ENCODE measurements around the gene MCCC1. TPM values are rescaled to one million over a fixed set of nuclear protein-coding genes. Genes with fewer than 3 reads are reported as not detected.
A peak's percentile ranks its signal among the peaks of the same experiment; 100 is the strongest.
"Not testable (repeated sequence)": the region's sequence is repeated elsewhere in the genome, so short reads cannot be mapped to it uniquely, and the experiment has no call there.

The MCCC1 gene
- total RNA-seq, 2 donors from 2014 or later = 34.7 to 34.8 TPM

GRCh38 chr3:182999767-183000166 lies 99.5 kb downstream of the MCCC1 start:
- H3K36me3 ChIP-seq (ENCODE audit: control insufficient read depth, insufficient read depth, low read length) = no peaks in the 10 kb centered on the region
- H3K4me1 ChIP-seq (ENCODE audit: control insufficient read depth, insufficient read depth, low read length) = no peaks in the 10 kb centered on the region
- DNase-seq = no peak
- Mint-ChIP-seq H3K4me3 (no peak overlapping the region), H3K36me3 (ENCODE audit: low read depth) (no peaks in the 10 kb centered on the region), H3K27ac (no peak overlapping the region), H3K27me3 (ENCODE audit: insufficient read depth) (no peaks in the 10 kb centered on the region), H3K4me1 (no peaks in the 10 kb centered on the region), H3K9me3 (peaks cover 2% of the 10 kb centered on the region)
- H3K9ac ChIP-seq (ENCODE audit: extremely low read depth, low read length, poor library complexity, severe bottlenecking) = no peak overlapping the region
- H3K9me3 ChIP-seq (ENCODE audit: control insufficient read depth, low read length) = no peaks in the 10 kb centered on the region
- H3K4me3 ChIP-seq (ENCODE audit: low read length) = no peak overlapping the region
- H3K27ac ChIP-seq (ENCODE audit: low read depth, low read length) = no peak overlapping the region
- WGBS, 2 experiments (ENCODE audit: insufficient coverage in 1 of 2, insufficient read length in 1 of 2) = 86 to 91% methylated on average over 1 of the region's 1 CpG
- no peak for TF ChIP-seq CTCF (conservative IDR thresholded peaks at IDR 0.05)
- no peaks in the 10 kb centered on the region for H3K27me3 ChIP-seq (ENCODE audit: control insufficient read depth, insufficient read depth, low read length, poor library complexity, severe bottlenecking)

- H3K9me3 ChIP-seq (ENCODE audit: control insufficient read depth, low read length); H3K27me3 Mint-ChIP-seq (ENCODE audit: insufficient read depth); H3K27ac Mint-ChIP-seq; H3K4me1 ChIP-seq (ENCODE audit: control insufficient read depth, insufficient read depth, low read length); DNase-seq; H3K4me1 Mint-ChIP-seq; H3K9ac ChIP-seq (ENCODE audit: extremely low read depth, low read length, poor library complexity, severe bottlenecking); H3K36me3 Mint-ChIP-seq (ENCODE audit: low read depth); H3K36me3 ChIP-seq (ENCODE audit: control insufficient read depth, insufficient read depth, low read length); H3K4me3 ChIP-seq (ENCODE audit: low read length); H3K4me3 Mint-ChIP-seq; H3K27me3 ChIP-seq (ENCODE audit: control insufficient read depth, insufficient read depth, low read length, poor library complexity, severe bottlenecking); H3K27ac ChIP-seq (ENCODE audit: low read depth, low read length): not testable (repeated sequence)
- H3K9me3 Mint-ChIP-seq = peaks cover 15% of the 10 kb centered on the region
- 94 to 97% methylated on average over 4 of the region's 4 CpGs for WGBS, 2 experiments (ENCODE audit: insufficient coverage in 1 of 2, insufficient read length in 1 of 2)
These were observed 105.7 kb downstream of the MCCC1 start for GRCh38 chr3:182993486-182994201.

- no peaks in the 10 kb centered on the region for H3K36me3 Mint-ChIP-seq (ENCODE audit: low read depth)
- Histone ChIP-seq H3K36me3 (ENCODE audit: control insufficient read depth, insufficient read depth, low read length) (no peaks in the 10 kb centered on the region), H3K9me3 (ENCODE audit: control insufficient read depth, low read length) (no peaks in the 10 kb centered on the region), H3K9ac (ENCODE audit: extremely low read depth, low read length, poor library complexity, severe bottlenecking) (no peak overlapping the region), H3K27me3 (ENCODE audit: control insufficient read depth, insufficient read depth, low read length, poor library complexity, severe bottlenecking) (no peaks in the 10 kb centered on the region), H3K4me1 (ENCODE audit: control insufficient read depth, insufficient read depth, low read length) (no peaks in the 10 kb centered on the region), H3K27ac (ENCODE audit: low read depth, low read length) (no peak overlapping the region), H3K4me3 (ENCODE audit: low read length) (no peak overlapping the region)
- peak; percentile 36 for DNase-seq
- 93 to 94% methylated on average over 2 to 3 of the region's 3 CpGs for WGBS, 2 experiments (ENCODE audit: insufficient coverage in 1 of 2, insufficient read length in 1 of 2)
- H3K27me3 Mint-ChIP-seq (ENCODE audit: insufficient read depth) = no peaks in the 10 kb centered on the region
- H3K27ac Mint-ChIP-seq = no peak overlapping the region
- H3K4me3 Mint-ChIP-seq = no peak overlapping the region
- H3K9me3 Mint-ChIP-seq = peaks cover 13% of the 10 kb centered on the region
- no peaks in the 10 kb centered on the region for H3K4me1 Mint-ChIP-seq
- TF ChIP-seq CTCF (conservative IDR thresholded peaks at IDR 0.05) = no peak
These were observed 109.7 kb downstream of the MCCC1 start for GRCh38 chr3:182989566-182989965.

- no peak for DNase-seq
- TF ChIP-seq CTCF (conservative IDR thresholded peaks at IDR 0.05) = no peak
- Histone ChIP-seq H3K36me3 (ENCODE audit: control insufficient read depth, insufficient read depth, low read length) (no peaks in the 10 kb centered on the region), H3K9me3 (ENCODE audit: control insufficient read depth, low read length) (no peaks in the 10 kb centered on the region), H3K27me3 (ENCODE audit: control insufficient read depth, insufficient read depth, low read length, poor library complexity, severe bottlenecking) (no peaks in the 10 kb centered on the region), H3K9ac (ENCODE audit: extremely low read depth, low read length, poor library complexity, severe bottlenecking) (no peak overlapping the region), H3K4me3 (ENCODE audit: low read length) (no peak overlapping the region), H3K27ac (ENCODE audit: low read depth, low read length) (no peak overlapping the region), H3K4me1 (ENCODE audit: control insufficient read depth, insufficient read depth, low read length) (no peaks in the 10 kb centered on the region)
- Mint-ChIP-seq H3K9me3 (no peaks in the 10 kb centered on the region), H3K27me3 (ENCODE audit: insufficient read depth) (no peaks in the 10 kb centered on the region), H3K27ac (no peak overlapping the region), H3K4me1 (peaks cover 5% of the 10 kb centered on the region), H3K36me3 (ENCODE audit: low read depth) (no peaks in the 10 kb centered on the region), H3K4me3 (no peak overlapping the region)
- 95 to 99% methylated on average over 6 of the region's 6 CpGs for WGBS, 2 experiments (ENCODE audit: insufficient coverage in 1 of 2, insufficient read length in 1 of 2)
These were observed 113.3 kb downstream of the MCCC1 start for GRCh38 chr3:182986021-182986420.

Data from endodermal cell (in vitro differentiated cells).